GM19372 (cell line): ENCODE data around the gene ARSA.
"Not testable (repeated sequence)": the region's sequence is repeated elsewhere in the genome, so short reads cannot be mapped to it uniquely, and the experiment has no call there.

ENCODE experiments used
- ATAC-seq: cut with Tn5 transposase; IDR thresholded peaks from one replicate; pipeline ENCODE4 v1.9.1; 2021; ENCODE audit warnings: mild to moderate bottlenecking, low read depth, moderate library complexity; ENCODE audit not compliant: unreplicated experiment

Gene ARSA

GRCh38 chr22:50624347-50625130, 3.4 kb downstream of the ARSA start:
- no peak for ATAC-seq

GRCh38 chr22:50622723-50623327, 5.1 kb downstream of the ARSA start:
- ATAC-seq = no peak

DNA sequence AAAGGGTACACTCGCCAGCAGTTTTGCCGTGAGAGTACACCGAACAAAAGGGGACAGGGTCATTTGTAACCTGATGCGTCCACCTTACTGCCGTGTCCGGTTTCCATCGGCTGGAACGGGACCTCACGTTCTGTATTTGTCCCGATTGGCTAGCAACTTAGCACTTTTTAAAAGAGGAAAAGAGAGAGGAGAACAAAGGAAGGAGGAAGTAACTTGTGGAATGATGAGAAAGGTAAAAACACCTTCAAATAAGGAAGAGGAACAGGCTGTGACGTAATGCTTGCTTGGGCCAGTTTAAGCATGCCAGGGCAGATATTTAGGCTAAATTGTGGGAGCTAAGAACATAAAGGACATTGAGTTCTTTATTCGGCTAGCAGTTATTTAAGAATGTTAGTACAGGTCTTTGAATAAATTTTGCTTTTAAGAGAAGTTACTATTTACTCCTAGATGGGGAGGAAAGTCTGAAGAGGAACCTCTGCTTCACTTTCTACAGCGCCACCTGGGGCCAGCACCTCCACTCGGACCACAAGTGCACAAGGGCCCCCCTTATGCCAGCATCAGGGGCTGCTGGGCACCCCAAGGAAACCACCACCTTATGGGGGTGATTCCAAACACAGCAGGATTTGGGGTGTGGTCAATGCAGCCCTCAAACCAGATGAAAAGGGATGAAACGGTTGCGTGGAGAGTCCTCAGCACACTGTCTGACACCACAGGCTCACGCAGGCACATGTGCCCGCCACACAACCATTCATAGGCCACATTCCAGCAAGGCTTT, 5.8 kb downstream of the ARSA start:
- ATAC-seq = no peak

DNA sequence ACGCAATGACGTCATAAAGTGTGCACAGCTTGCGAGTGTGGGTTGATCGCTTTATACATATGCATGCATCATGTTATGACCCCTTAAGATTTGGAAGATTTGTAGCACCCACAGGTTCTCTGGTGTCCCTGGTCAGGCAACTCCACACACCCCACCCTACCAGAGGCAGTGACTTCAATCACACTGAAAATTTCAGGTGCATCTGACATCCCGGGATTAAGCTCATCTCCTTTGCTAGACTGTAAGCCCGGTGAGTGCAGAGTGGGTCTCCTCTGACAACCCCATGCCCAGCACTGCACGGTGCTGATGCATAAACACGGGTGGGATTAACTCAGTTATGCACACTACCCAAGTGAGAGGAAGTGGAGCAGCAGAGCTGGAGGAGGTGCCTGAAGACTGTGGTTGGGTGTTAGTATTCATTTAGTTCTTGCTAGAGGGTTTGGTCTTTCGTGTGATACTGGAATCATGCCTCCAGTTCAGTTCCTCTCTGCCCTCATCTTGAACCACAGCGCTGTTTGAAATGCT, 6.5 kb downstream of the ARSA start:
- ATAC-seq = no peak

GRCh38 chr22:50620593-50621355, 7.2 kb downstream of the ARSA start:
- no peak for ATAC-seq

- ATAC-seq = not testable (repeated sequence)
These were observed 13.7 kb downstream of the ARSA start for GRCh38 chr22:50614296-50614695.

GRCh38 chr22:50613291-50613981, 14.5 kb downstream of the ARSA start:
- ATAC-seq = no peak

GRCh38 chr22:50612528-50613221, 15.3 kb downstream of the ARSA start:
- ATAC-seq = no peak

DNA sequence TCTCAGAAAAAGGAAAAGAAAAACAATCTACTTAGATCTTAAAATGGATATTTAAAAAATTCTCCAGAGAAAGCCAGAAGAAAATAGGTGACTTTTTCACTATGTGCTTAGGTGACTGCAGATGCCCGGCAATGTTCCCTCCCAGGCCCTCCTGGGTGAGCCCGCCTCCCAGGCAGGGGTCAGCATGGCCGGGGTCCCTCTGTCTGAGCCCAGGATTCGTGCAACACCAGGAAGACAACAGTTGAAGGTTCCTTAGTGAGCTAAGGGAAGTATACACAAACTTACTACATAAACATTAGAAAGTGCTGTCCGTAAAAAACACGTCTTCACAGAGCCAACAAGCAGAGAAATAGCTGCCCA, 15.8 kb downstream of the ARSA start:
- ATAC-seq = no peak

DNA sequence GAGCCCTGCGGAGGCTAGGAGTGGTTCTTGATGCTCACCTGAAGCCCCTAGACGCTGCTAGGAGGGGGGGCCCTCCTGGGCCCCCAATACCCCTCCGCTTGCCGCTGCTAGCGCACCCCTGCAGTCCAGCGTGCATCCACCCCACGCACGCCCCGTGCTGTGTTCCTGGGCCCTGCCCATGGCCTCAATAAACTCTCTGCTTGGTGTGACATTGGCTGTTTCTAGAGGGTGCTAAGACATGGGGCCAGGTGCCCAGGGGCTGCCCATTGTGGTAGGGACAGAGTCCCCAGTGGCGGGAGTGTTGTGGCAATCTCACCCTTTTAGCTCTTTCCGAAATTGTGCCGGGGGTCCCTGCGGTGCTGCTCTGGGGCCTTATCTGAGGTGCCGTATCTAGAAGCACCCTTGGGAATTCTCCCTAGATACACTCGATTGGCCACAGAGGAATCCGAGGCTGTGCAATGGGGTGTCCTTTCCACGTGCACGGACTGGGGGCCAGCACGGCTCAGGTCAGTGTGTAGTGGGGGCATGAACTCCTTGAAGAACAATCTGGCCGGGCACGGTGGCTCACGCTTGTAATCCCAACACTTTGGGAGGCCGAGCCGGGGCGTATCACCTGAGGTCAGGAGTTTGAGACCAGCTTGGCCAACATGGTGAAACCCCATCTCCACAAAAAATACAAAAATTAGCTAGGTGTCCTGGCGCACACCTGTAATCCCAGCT, 16.5 kb downstream of the ARSA start:
- no peak for ATAC-seq

DNA sequence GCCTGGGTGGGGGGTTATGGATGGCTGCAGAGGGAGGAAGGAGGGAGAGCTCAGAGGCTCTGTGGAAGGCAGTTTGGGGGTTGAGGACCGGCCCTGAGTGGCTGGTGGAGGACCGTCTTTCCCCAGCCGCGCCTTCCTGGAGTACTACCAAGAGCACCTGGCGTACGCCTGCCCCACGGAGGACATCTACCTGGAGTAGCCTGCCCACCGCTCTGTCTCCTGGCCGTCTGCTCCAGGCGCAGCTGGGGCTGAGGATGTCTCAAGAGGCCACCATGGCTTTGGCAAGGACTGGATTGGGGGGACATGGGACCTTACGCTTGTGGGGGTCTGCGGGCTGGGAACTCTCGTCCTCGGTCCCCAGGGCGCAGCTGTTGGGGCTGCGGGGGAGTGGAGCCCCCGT, 17.4 kb downstream of the ARSA start:
- ATAC-seq = no peak

DNA sequence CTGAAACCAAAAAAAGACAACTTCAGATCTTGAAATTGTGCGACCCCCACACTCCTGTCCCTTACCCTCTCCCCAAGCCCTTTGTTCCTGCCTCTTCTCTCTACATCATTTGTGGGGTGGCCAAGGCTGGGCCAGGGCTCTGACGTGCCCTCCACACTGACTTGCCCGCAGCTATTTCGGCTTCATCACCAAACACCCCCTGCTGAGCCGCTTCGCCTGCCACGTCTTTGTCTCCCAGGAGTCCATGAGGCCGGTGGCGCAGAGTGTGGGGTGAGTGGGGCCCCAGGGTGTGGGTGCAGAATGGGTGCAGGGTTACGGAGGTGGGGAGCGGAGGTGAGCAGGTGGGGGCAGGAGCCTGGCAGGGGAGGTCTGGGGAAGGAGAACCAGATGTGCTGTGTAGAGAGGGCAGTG, 17.9 kb downstream of the ARSA start:
- no peak for ATAC-seq

DNA sequence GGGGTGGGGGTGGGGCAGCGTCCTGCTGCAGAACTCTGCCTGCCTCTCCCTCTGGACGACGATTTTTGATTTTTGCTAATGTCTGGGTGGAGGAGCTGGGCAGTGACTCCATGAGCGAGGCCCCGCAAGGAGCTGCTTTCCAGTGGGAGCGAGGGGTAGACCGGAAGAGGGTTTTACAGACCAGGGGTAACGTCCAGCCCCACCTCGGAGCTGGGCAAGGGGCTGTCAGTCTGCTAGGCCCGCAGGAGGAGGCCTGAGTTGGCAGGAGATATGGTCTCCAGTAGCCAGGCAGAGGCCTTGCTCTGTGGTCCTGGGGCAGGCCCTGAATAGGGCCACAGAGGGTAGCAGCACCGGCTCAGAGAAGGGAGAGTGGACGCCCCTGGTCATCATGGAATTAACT, 18.4 kb downstream of the ARSA start:
- no peak for ATAC-seq

DNA sequence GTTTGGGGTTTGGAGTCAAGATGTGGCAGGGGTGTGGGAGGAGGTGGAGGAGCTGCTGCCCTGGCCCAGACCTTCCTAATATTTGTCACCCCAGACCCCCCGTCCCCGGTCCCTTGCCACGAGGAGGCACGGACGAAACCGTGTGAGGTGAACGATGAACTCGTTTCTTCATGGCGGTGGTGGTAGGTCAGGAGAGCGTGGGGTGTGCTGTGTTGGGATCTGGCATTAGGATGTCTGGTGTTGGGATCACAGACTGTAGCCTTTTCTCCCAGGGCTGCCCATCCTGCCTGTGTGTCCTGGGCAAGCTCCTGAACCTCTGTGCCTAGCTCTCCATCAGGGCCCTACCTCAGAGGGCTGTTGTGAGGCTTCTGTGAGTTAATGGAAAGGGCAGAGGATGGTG, 19.0 kb downstream of the ARSA start:
- no peak for ATAC-seq

DNA sequence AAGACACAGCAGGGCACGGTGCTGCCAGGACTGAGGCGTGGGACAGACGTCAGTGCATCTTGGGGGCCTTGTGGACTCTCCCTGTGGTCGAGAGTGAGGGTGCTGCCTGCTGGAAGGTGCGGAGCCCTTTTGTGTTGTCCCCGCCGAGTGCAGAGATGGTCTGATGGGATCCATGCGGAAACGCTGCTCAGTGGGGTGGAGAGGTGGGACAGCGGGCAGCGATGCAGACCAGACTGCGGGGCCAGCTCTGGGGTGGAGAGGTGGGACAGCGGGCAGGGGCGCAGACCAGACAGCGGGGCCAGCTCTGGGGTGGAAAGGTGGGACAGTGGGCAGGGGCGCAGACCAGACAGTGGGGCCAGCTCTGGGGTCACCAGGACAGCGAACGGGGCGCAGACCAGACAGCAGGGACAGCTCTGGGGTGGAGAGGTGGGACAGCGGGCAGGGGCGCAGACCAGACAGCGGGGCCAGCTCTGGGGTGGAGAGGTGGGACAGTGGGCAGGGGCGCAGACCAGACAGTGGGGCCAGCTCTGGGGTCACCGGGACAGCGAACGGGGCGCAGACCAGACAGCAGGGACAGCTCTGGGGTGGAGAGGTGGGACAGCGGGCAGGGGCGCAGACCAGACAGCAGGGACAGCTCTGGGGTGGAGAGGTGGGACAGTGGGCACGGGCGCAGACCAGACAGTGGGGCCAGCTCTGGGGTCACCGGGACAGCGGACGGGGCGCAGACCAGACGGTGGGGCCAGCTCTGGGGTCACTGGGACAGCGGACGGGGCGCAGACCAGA, 19.7 kb downstream of the ARSA start:
- ATAC-seq = not testable (repeated sequence)

DNA sequence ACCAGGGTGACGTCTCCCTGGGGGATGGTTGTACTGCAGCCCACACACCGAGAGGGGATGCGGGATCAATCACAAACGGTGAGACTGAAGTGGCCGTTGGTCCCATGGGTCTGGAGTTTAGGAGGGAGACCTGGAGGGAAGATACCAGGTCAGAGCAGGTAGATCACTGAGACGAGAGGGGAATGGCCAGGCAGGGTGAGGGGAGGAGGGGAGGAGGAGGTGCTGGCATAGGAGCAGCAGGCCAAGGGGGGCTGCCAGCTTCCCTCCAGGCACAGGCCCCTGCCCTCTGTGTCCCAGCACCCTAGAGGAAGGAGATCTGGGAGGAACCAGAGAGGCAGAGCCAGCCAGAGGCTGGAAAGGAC, 20.3 kb downstream of the ARSA start:
- ATAC-seq = no peak

DNA sequence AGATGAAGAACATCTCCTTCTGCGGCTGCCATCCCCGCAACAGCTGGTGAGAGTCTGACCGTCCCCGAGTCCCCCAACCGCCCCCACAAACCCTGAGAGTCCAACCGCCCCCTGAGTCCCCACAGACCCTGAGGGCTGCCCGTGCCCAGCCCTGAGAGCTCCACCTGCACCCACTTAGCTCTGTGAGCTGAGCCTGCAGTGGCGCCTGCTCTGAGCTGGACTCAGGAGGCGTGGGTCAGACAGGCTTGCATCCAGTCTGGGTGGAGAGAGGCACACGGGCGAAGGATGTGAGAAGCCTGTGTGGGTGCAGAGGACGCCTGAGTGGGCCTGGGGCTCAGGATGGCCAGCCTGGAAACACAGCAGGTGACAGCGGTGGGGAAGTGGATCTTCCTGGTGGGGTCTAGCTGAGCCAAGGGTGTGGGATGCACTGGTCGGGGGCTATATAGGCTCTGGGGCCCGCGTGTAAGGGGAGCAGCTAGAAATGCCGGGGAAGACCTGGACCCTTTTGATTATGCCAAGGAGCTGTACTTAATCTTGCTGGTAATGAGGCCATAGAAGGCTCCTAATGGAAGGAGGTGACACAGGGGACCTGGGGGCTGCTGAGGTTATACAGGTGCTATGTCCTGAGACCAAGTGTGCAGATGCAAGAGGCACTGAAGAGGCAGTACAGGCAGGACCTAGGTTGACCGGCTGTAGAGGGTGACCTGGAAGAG, 20.9 kb downstream of the ARSA start:
- no peak for ATAC-seq
